Measurements from ENCODE around the gene LRRC1. TPM values are rescaled to one million over a fixed set of nuclear protein-coding genes. Genes with fewer than 3 reads are reported as not detected.

Gene LRRC1
- total and polyA plus RNA-seq, 2 donors (not counting 3 experiments of a cell fraction or from before 2014, with no cell fraction given) = 5.6 to 11.7 TPM

- no peaks in the 10 kb centered on the region for H3K36me3 ChIP-seq (ENCODE audit: control insufficient read depth in 2 of 2, extremely low read depth in 1 of 2, insufficient read depth in 2 of 2, low read length in 2 of 2)
- no peak overlapping the region for H3K4me3 ChIP-seq (replicated peaks in 1 of 3; ENCODE audit: insufficient read depth in 1 of 3, low read depth in 1 of 3, low read length in 3 of 3)
- H3K79me2 ChIP-seq (ENCODE audit: control insufficient read depth, insufficient read depth, low read length) = no peaks in the 10 kb centered on the region
- ChIA-PET CTCF (interaction anchor here (1.1 to 1.7 kb wide), 2 partner anchors 17 to 220 kb away, joined by 4 to 6 read pairs; no protein-coding TSS in a partner anchor), POLR2A (no interaction called here)
- H3K4me2 ChIP-seq (ENCODE audit: insufficient read depth, low read length) = no peak overlapping the region
- dilution Hi-C loops (cut with MboI; ENCODE audit: extremely low pct_ligation_motif_present, low sequenced_read_pairs) = no loop called here
- H3K27me3 ChIP-seq (ENCODE audit: control insufficient read depth in 2 of 2, insufficient read depth in 2 of 2, low read length in 2 of 2) = no peaks in the 10 kb centered on the region
- H3K27ac ChIP-seq (ENCODE audit: insufficient read depth, low read depth, low read length) = no peak overlapping the region
- H3K9me1 ChIP-seq (replicated peaks; ENCODE audit: control insufficient read depth, extremely low read depth, insufficient read depth, low read length) = no peaks in the 10 kb centered on the region
- DNase-seq (ENCODE audit: low read depth, low spot score) = no peak
- no peaks in the 10 kb centered on the region for H3K9me3 ChIP-seq (replicated peaks; ENCODE audit: control insufficient read depth, insufficient read depth, low read length)
- H3K9ac ChIP-seq (replicated peaks; ENCODE audit: extremely low read depth, insufficient read depth, low read length) = no peak overlapping the region
- no peaks in the 10 kb centered on the region for H4K20me1 ChIP-seq (replicated peaks; ENCODE audit: control insufficient read depth, extremely low read depth, insufficient read depth, low read length)
- TF ChIP-seq POLR2A (IDR thresholded peaks at IDR 0.05; ENCODE audit: low read depth, low read length) (no peak), GATA2 (IDR thresholded peaks at IDR 0.05; ENCODE audit: insufficient read depth, insufficient read length, low read depth, low read length) (no peak), FOS (IDR thresholded peaks at IDR 0.05; ENCODE audit: borderline replicate concordance, insufficient read depth, low read length) (no peak), CTCF (IDR thresholded peaks at IDR 0.05; ENCODE audit: extremely low read depth in 1 of 2, insufficient read depth in 1 of 2, low read depth in 1 of 2, low read length in 2 of 2) (no peak), MYC (IDR thresholded peaks at IDR 0.05; ENCODE audit: low read depth, low read length) (no peak)
- H3K4me1 ChIP-seq (ENCODE audit: control insufficient read depth, extremely low read depth, insufficient read depth, low read length) = peaks cover 6% of the 10 kb centered on the region
- no peak overlapping the region for H2AFZ ChIP-seq (ENCODE audit: low read depth, low read length)
- BruUV-seq (replicated peaks) = no TSS peak
- FAIRE-seq = no peak
- intact Hi-C loops (cut with micrococcal nuclease) = no loop called here
Measured at GRCh38 chr6:53938810-53939209, 144.0 kb downstream of the LRRC1 start.

- Histone ChIP-seq H3K79me2 (ENCODE audit: control insufficient read depth, insufficient read depth, low read length) (no peaks in the 10 kb centered on the region), H3K27me3 (ENCODE audit: control insufficient read depth in 2 of 2, insufficient read depth in 2 of 2, low read length in 2 of 2) (no peaks in the 10 kb centered on the region), H4K20me1 (replicated peaks; ENCODE audit: control insufficient read depth, extremely low read depth, insufficient read depth, low read length) (no peaks in the 10 kb centered on the region), H3K27ac (ENCODE audit: insufficient read depth, low read depth, low read length) (no peak overlapping the region), H3K9me1 (replicated peaks; ENCODE audit: control insufficient read depth, extremely low read depth, insufficient read depth, low read length) (no peaks in the 10 kb centered on the region), H3K4me3 (replicated peaks in 1 of 3; ENCODE audit: insufficient read depth in 1 of 3, low read depth in 1 of 3, low read length in 3 of 3) (no peak overlapping the region), H2AFZ (ENCODE audit: low read depth, low read length) (no peak overlapping the region), H3K4me1 (ENCODE audit: control insufficient read depth, extremely low read depth, insufficient read depth, low read length) (peaks cover 6% of the 10 kb centered on the region), H3K4me2 (ENCODE audit: insufficient read depth, low read length) (no peak overlapping the region), H3K36me3 (ENCODE audit: control insufficient read depth in 2 of 2, extremely low read depth in 1 of 2, insufficient read depth in 2 of 2, low read length in 2 of 2) (no peaks in the 10 kb centered on the region), H3K9me3 (replicated peaks; ENCODE audit: control insufficient read depth, insufficient read depth, low read length) (no peaks in the 10 kb centered on the region), H3K9ac (replicated peaks; ENCODE audit: extremely low read depth, insufficient read depth, low read length) (no peak overlapping the region)
- POLR2A ChIA-PET = no interaction called here
- no peak for FAIRE-seq
- intact Hi-C loops (cut with micrococcal nuclease) (loop anchor here (5.0 kb wide), 1 partner anchor 148 kb away; no protein-coding TSS in a partner anchor), dilution Hi-C loops (cut with MboI; ENCODE audit: extremely low pct_ligation_motif_present, low sequenced_read_pairs) (no loop called here)
- CTCF ChIA-PET = interaction anchor here (1.1 to 1.7 kb wide), 4 partner anchors 10 to 221 kb away, joined by 3 to 6 read pairs (median 4); no protein-coding TSS in a partner anchor
- no peak for DNase-seq (ENCODE audit: low read depth, low spot score)
- no TSS peak for BruUV-seq (replicated peaks)
- TF ChIP-seq MYC (IDR thresholded peaks at IDR 0.05; ENCODE audit: low read depth, low read length) = no peak
- TF ChIP-seq EZH2 (IDR thresholded peaks at IDR 0.05; ENCODE audit: borderline replicate concordance, low read depth, low read length, severe bottlenecking) = no peak
- TF ChIP-seq POLR2AphosphoS5 (IDR thresholded peaks at IDR 0.05; ENCODE audit: insufficient read depth, low read depth, low read length) = no peak
- no peak for TF ChIP-seq GATA2 (IDR thresholded peaks at IDR 0.05; ENCODE audit: insufficient read depth, insufficient read length, low read depth, low read length)
- TF ChIP-seq JUN (IDR thresholded peaks at IDR 0.05; ENCODE audit: borderline replicate concordance, insufficient read depth, insufficient read length, low read depth) = no peak
- no peak for TF ChIP-seq POLR2A (IDR thresholded peaks at IDR 0.05; ENCODE audit: low read depth, low read length)
Measured at GRCh38 chr6:53939830-53940229, 145.0 kb downstream of the LRRC1 start.
